K562 (cell line): ENCODE data around the gene STAG2. TPM values are rescaled to one million over a fixed set of nuclear protein-coding genes. Genes with fewer than 3 reads are reported as not detected.

Experiments
- KDM2B ChIP-seq: fragments of 250-450 bp; sonication (Bioruptor Pico); IDR thresholded peaks from 2 replicates; pipeline ENCODE4 v1.8.0; 2021; ENCODE audit warnings: mild to moderate bottlenecking, moderate library complexity
- NONO ChIP-seq, 2 experiments: fragments of 200-400 bp in 1 of 2; fragments of 450-650 bp in 1 of 2; formaldehyde crosslinking in 1 of 2; IDR thresholded peaks; 2 replicates each; pipeline ENCODE4 v1.6.1; 2017; ENCODE audit warnings: low read depth in 2 of 2, mild to moderate bottlenecking in 2 of 2, moderate library complexity in 2 of 2, low read length in 1 of 2
- PRMT5 ChIP-seq: sonication (generic); formaldehyde crosslinking; IDR thresholded peaks from 2 replicates; pipeline ENCODE4 v1.5.0; 2020; ENCODE audit warnings: missing genetic modification reagents
- SIN3A ChIP-seq, 2 experiments: fragments of 150-350 bp in 1 of 2; IDR thresholded peaks; 2 replicates each; pipeline ENCODE4 v1.6.1; 2011 to 2016; ENCODE audit warnings: borderline replicate concordance in 2 of 2, low read depth in 2 of 2, low read length in 2 of 2, mild to moderate bottlenecking in 2 of 2, moderate library complexity in 2 of 2; ENCODE audit not compliant: control insufficient read depth in 1 of 2
- SIN3B ChIP-seq: fragments of 450-650 bp; IDR thresholded peaks from 2 replicates; pipeline ENCODE4 v1.6.1; 2017; ENCODE audit warnings: low read depth, mild to moderate bottlenecking, moderate library complexity
- WHSC1 ChIP-seq: IDR thresholded peaks from one replicate; pipeline ENCODE4 v1.6.1; 2012; ENCODE audit warnings: low read length, control low read depth, inconsistent platforms
- XRCC5 ChIP-seq: fragments of 200-400 bp; formaldehyde crosslinking; IDR thresholded peaks from 2 replicates; pipeline ENCODE4 v1.6.1; 2017; ENCODE audit warnings: low read depth, mild to moderate bottlenecking, low read length
- ZNF584 ChIP-seq: fragments of 200-800 bp; sonication (Bioruptor generic); IDR thresholded peaks from 2 replicates; pipeline ENCODE4 v1.6.1; 2016; ENCODE audit warnings: low read depth, mild to moderate bottlenecking, missing genetic modification characterization, missing compliant biosample characterization
- polyA plus RNA-seq, 8 experiments: library from polyadenylated mRNA; depleted of rRNA in 4 of 8; stranded (reverse) in 5 of 8; unstranded in 3 of 8; fragments of >200 nt; fragmentation: Nextera tagmentation in 2 of 8; fragmentation: Illumina TruSeq in 1 of 8; extraction: Ambion mirVana in 2 of 8; extraction: Trizol in 1 of 8; gene quantifications; 2 replicates each; pipeline versions ENCODE4 v1.2.1 to v1.2.3, GENCODE V29; 2011 to 2014; ENCODE audit warnings: inconsistent platforms in 1 of 8, missing spikeins in 1 of 8
- total RNA-seq, 7 experiments: library from RNA; depleted of rRNA in 6 of 7; stranded (reverse); fragments of >200 nt in 6 of 7; fragmentation: Illumina TruSeq in 2 of 7; extraction: Trizol in 2 of 7; gene quantifications; 2 replicates each; pipeline versions ENCODE4 v1.2.1 to v1.2.3, GENCODE V29; 2011 to 2021; ENCODE audit warnings: low replicate concordance in 1 of 7
- TF ChIP-seq, protein P1 (sequence below): fragments of 250-450 bp; sonication (Bioruptor Pico); IDR thresholded peaks from 2 replicates; pipeline ENCODE4 v1.5.0; 2020; ENCODE audit warnings: mild to moderate bottlenecking, borderline replicate concordance
- TF ChIP-seq, protein P2 (sequence below): fragments of 450-650 bp; IDR thresholded peaks from 2 replicates; pipeline ENCODE4 v1.6.1; 2016; ENCODE audit warnings: missing biosample characterization, missing genetic modification characterization
- TF ChIP-seq, protein P3 (sequence below): fragments of 250-450 bp; sonication (Bioruptor Pico); IDR thresholded peaks from 2 replicates; pipeline ENCODE4 v1.9.0; 2021; ENCODE audit warnings: mild to moderate bottlenecking, inconsistent platforms
- TF ChIP-seq, protein P4 (sequence below): sonication (generic); formaldehyde crosslinking; IDR thresholded peaks from 2 replicates; pipeline ENCODE4 v1.8.0; 2022; ENCODE audit warnings: missing genetic modification reagents, mild to moderate bottlenecking, moderate library complexity, borderline replicate concordance
- TF ChIP-seq, protein P5 (sequence below), 2 experiments: fragments of 450-650 bp in 1 of 2; IDR thresholded peaks; 2 replicates each; pipeline ENCODE4 v1.6.1; 2011 to 2017; ENCODE audit warnings: low read depth in 2 of 2, antibody characterized with exemption in 1 of 2, borderline replicate concordance in 1 of 2, low read length in 1 of 2, mild to moderate bottlenecking in 1 of 2, mixed read lengths in 1 of 2; ENCODE audit not compliant: control insufficient read depth in 1 of 2
- TF ChIP-seq, protein P6 (sequence below): fragments of 450-650 bp; IDR thresholded peaks from 2 replicates; pipeline ENCODE4 v1.6.1; 2018; ENCODE audit warnings: mild to moderate bottlenecking, low read depth; ENCODE audit not compliant: partially characterized antibody

Gene STAG2
- total and polyA plus RNA-seq, 9 of the 15 experiments (the other 6 are each of a cell fraction or from before 2014, with no cell fraction given): 40.3 to 133 (median 90.1) TPM

DNA sequence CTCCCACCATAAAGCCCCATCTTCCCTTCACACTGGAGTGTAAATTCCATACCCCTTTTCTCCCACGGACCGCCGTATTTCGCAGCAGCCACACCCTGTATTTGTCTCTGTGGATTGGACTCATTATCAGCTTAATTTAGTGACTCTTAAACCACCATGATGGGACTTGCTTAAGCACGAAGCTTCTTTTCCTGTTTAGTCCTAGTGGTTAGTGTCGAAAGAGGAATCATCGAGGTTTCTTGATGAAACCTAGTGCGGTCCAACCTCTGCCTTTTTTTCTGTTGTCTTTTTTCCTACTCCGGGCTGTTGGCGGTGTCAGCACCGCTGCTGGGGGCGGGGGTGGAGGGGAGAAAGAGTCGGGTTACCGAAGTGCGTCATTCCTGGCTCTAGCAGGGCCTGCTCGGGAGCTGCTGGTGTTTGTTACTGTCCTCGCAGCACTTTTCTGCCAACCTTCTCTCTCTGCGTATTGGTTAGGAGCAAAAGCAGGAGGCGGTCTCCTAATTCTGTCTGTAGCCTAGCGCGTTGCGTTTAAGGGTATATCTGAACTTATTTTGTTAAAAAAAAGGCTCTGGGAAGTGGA is 1.4 kb downstream of the STAG2 start (continued):
- TF ChIP-seq SIN3B (no peak), SIN3A (IDR thresholded peaks at IDR 0.05; ENCODE audit: borderline replicate concordance in 2 of 2, control insufficient read depth in 1 of 2, low read depth in 2 of 2, low read length in 2 of 2) (no peak; a peak in 1 of 4 replicates), NONO (IDR thresholded peaks at IDR 0.05; ENCODE audit: low read depth in 2 of 2, low read length in 1 of 2) (no peak), WHSC1 (no peak), PRMT5 (CRISPR knock-in tag) (no peak), XRCC5 (no peak), KDM2B (CRISPR knock-in tag) (no peak), ZNF584 (no peak)
- TF ChIP-seq, protein P1, sequence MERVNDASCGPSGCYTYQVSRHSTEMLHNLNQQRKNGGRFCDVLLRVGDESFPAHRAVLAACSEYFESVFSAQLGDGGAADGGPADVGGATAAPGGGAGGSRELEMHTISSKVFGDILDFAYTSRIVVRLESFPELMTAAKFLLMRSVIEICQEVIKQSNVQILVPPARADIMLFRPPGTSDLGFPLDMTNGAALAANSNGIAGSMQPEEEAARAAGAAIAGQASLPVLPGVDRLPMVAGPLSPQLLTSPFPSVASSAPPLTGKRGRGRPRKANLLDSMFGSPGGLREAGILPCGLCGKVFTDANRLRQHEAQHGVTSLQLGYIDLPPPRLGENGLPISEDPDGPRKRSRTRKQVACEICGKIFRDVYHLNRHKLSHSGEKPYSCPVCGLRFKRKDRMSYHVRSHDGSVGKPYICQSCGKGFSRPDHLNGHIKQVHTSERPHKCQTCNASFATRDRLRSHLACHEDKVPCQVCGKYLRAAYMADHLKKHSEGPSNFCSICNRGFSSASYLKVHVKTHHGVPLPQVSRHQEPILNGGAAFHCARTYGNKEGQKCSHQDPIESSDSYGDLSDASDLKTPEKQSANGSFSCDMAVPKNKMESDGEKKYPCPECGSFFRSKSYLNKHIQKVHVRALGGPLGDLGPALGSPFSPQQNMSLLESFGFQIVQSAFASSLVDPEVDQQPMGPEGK (CRISPR knock-in tag): no peak
- TF ChIP-seq, protein P2, sequence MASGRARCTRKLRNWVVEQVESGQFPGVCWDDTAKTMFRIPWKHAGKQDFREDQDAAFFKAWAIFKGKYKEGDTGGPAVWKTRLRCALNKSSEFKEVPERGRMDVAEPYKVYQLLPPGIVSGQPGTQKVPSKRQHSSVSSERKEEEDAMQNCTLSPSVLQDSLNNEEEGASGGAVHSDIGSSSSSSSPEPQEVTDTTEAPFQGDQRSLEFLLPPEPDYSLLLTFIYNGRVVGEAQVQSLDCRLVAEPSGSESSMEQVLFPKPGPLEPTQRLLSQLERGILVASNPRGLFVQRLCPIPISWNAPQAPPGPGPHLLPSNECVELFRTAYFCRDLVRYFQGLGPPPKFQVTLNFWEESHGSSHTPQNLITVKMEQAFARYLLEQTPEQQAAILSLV (tag): no peak
- TF ChIP-seq, protein P3, sequence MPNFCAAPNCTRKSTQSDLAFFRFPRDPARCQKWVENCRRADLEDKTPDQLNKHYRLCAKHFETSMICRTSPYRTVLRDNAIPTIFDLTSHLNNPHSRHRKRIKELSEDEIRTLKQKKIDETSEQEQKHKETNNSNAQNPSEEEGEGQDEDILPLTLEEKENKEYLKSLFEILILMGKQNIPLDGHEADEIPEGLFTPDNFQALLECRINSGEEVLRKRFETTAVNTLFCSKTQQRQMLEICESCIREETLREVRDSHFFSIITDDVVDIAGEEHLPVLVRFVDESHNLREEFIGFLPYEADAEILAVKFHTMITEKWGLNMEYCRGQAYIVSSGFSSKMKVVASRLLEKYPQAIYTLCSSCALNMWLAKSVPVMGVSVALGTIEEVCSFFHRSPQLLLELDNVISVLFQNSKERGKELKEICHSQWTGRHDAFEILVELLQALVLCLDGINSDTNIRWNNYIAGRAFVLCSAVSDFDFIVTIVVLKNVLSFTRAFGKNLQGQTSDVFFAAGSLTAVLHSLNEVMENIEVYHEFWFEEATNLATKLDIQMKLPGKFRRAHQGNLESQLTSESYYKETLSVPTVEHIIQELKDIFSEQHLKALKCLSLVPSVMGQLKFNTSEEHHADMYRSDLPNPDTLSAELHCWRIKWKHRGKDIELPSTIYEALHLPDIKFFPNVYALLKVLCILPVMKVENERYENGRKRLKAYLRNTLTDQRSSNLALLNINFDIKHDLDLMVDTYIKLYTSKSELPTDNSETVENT (CRISPR knock-in tag): no peak; the same call in 1 of the 2 replicates
- TF ChIP-seq, protein P4, sequence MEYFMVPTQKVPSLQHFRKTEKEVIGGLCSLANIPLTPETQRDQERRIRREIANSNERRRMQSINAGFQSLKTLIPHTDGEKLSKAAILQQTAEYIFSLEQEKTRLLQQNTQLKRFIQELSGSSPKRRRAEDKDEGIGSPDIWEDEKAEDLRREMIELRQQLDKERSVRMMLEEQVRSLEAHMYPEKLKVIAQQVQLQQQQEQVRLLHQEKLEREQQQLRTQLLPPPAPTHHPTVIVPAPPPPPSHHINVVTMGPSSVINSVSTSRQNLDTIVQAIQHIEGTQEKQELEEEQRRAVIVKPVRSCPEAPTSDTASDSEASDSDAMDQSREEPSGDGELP (CRISPR knock-in tag): peak; percentile 45; the same call in 1 of the 2 replicates
- TF ChIP-seq, protein P5, sequence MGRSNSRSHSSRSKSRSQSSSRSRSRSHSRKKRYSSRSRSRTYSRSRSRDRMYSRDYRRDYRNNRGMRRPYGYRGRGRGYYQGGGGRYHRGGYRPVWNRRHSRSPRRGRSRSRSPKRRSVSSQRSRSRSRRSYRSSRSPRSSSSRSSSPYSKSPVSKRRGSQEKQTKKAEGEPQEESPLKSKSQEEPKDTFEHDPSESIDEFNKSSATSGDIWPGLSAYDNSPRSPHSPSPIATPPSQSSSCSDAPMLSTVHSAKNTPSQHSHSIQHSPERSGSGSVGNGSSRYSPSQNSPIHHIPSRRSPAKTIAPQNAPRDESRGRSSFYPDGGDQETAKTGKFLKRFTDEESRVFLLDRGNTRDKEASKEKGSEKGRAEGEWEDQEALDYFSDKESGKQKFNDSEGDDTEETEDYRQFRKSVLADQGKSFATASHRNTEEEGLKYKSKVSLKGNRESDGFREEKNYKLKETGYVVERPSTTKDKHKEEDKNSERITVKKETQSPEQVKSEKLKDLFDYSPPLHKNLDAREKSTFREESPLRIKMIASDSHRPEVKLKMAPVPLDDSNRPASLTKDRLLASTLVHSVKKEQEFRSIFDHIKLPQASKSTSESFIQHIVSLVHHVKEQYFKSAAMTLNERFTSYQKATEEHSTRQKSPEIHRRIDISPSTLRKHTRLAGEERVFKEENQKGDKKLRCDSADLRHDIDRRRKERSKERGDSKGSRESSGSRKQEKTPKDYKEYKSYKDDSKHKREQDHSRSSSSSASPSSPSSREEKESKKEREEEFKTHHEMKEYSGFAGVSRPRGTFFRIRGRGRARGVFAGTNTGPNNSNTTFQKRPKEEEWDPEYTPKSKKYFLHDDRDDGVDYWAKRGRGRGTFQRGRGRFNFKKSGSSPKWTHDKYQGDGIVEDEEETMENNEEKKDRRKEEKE (IDR thresholded peaks at IDR 0.05; ENCODE audit: borderline replicate concordance in 1 of 2, control insufficient read depth in 1 of 2, low read depth in 2 of 2, low read length in 1 of 2): no peak
- TF ChIP-seq, protein P6, sequence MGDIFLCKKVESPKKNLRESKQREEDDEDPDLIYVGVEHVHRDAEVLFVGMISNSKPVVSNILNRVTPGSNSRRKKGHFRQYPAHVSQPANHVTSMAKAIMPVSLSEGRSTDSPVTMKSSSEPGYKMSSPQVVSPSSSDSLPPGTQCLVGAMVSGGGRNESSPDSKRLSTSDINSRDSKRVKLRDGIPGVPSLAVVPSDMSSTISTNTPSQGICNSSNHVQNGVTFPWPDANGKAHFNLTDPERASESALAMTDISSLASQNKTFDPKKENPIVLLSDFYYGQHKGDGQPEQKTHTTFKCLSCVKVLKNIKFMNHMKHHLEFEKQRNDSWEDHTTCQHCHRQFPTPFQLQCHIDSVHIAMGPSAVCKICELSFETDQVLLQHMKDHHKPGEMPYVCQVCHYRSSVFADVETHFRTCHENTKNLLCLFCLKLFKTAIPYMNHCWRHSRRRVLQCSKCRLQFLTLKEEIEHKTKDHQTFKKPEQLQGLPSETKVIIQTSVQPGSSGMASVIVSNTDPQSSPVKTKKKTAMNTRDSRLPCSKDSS: no peak
